HPDE6-E6E7 (cell line): Measurements from ENCODE around the gene FHOD3.

Experiments used
- DNase-seq: peaks from one replicate; pipeline ENCODE4 v3.0.0; 2011; ENCODE audit warnings: missing footprints; ENCODE audit errors: extremely low spot score

The FHOD3 gene

GRCh38 chr18:36297417-36298125 lies at the start of gene FHOD3:
Gene FHOD3, plus strand, starts transcription at chr18:36297713. Its CDS starts 123 bp downstream, at chr18:36297836.
- DNase-seq: peak; percentile 58

- no peak for DNase-seq
Observed at GRCh38 chr18:36249392-36249791, 48.1 kb upstream of the FHOD3 start.

DNA sequence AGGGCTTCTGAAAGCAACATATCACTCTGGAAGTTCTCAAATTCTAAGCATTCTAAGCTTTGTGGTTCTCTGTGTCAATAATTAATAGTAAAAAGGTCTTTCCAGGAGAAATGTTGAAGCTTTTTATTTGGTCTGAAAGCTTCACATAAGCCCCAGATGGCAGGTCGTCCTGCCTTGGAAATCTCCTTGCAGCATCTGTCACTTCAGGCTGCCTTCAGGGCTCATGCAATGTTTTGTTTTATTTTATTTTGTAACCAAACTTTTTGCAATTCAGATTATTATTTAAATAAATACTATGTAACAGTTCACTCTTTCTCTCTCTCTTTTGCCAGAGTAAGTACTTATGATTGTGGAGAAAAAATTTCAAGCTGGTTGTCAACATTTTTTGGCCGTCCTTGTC lies 46.7 kb upstream of the FHOD3 start:
- no peak for DNase-seq

- no peak for DNase-seq
Observed at GRCh38 chr18:36255072-36255698, 42.3 kb upstream of the FHOD3 start.

DNA sequence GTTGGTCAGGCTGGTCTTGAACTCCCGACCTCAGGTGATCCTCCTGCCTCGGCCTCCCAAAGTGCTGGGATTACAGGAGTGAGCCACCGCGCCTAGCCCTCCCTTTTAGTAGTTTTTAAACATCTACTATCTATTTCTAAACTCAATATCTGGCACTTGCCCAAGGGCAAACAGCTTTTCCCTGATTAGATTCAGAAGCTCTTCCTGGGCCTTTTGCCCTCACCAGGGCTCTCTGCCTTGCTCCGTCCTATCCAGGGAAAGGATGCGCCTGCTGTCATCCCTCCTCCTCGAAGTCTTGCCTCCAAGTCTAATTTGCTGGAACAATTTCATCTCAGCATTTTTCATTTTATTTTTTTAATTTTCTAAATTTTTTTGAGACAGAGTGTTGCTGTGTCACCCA lies 41.4 kb upstream of the FHOD3 start:
- DNase-seq: no peak

DNA sequence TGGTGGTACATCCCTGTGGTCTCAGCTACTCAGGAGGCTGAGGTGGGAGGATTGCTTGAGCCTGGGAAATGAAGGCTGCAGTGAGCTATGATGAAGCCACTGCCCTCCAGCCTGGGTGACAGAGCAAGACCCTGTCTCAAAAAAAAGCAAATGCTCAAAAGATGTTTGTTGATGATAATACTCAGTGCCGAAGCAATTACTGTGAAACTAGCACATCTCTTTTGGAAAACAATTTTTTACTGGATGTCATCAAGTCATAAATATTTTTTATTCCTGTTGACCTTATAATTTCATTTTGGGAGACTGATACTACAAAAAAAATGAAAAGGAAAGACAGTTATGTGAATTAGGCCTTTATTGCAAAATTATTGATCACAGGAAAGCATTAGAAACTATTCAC lies 34.5 kb upstream of the FHOD3 start:
- DNase-seq: no peak

DNA sequence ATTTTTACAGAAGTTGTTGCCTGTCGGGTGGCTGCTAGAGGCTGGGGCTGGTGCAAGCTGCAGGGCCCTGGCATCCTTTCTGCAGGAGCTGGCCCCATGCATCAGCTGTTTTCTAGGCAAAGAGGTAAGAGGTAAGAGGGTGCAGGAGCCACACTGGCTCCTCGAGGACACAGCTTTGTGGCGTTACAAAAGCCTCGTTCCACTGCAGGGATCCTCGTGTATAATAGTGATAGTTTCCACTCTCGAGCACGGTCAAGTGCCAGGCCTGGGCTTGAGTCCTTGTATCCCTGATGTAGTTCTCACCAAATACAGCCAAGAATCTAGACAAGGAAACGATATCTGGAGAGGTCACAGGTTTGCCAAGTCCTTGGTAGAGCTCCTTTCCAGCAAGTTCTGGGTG lies 33.2 kb upstream of the FHOD3 start:
- no peak for DNase-seq

DNA sequence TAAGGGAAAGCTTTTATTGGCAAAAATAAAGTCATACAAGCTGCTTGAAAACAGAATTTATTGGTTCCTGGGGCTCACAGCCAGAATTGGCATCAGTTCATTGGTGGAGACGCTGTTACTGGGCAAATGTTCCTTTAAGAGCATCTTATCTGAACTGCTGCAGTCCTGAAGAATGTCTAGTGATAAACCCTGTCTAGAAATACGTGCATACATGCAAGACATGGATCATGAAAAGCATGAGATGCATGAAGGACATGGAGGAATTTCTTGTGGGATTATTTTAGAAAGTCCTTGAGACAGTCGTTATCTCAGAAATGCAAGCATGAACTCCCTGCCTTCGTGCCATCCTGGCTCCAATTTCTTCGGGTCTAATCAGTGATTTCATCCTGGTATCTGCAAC lies 32.5 kb upstream of the FHOD3 start:
- DNase-seq: no peak

DNA sequence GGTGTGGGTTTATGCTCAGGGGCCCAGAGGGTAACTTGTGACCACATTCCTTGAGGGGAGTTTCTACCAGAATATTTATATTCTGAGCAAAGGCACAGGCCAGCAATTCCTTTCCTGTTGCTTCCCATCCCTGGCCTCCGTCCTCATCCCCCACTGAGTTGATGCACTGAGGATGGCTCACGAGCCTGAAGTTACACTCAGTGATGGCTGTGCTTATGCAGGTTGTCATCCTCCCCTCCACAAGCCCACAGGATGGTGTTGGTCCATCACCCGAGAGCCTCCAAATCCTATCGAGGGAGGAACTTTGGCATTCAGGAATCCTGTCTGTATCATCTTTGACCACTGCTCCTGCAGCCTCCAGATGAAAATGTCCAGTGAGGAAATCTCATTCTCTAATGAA lies 28.4 kb upstream of the FHOD3 start:
- DNase-seq: no peak

GRCh38 chr18:36271153-36271552 lies 26.4 kb upstream of the FHOD3 start:
- no peak for DNase-seq

GRCh38 chr18:36273347-36273746 lies 24.2 kb upstream of the FHOD3 start:
- DNase-seq: no peak

GRCh38 chr18:36274083-36274715 lies 23.3 kb upstream of the FHOD3 start:
- no peak for DNase-seq

DNA sequence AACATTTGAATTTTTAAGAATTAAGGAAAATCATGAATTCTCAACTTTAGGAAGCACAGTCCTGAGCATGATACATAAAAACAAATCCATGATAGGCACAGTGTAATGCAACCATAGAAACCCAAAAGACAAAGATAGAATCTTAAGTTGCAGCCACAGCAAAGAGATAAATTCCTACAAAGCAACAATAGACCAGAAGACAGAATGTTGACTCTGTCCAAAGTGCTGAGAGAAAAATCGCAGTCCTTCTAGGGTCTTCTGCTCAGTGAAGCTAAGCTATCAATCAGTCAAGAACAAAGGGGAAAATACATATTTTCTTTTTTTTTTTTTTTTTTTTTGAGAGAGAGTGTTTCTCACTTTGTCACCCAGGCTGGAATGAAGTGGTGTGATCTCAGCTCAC lies 22.0 kb upstream of the FHOD3 start:
- DNase-seq: no peak

- DNase-seq: no peak
Observed at GRCh38 chr18:36279001-36279400, 18.5 kb upstream of the FHOD3 start.

DNA sequence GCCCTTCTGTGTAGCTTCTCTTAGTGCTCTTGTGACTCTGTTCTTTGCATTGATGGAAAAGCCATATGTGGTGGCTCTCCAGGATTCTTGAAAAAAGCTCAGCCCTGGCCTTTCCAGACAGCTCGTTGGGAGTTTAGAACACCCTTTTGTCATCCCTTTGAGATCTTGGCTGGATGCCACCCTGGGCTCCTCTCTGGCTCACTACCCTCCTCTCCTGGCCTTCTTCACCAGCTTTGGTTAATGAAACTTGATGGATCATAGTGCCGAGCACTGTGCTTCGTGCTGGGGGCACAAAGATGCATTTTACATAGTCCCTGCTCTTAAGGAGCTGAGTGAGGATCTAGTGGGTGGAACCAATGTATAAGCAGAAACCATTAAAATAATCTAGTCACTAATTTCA lies 15.6 kb upstream of the FHOD3 start:
- no peak for DNase-seq

DNA sequence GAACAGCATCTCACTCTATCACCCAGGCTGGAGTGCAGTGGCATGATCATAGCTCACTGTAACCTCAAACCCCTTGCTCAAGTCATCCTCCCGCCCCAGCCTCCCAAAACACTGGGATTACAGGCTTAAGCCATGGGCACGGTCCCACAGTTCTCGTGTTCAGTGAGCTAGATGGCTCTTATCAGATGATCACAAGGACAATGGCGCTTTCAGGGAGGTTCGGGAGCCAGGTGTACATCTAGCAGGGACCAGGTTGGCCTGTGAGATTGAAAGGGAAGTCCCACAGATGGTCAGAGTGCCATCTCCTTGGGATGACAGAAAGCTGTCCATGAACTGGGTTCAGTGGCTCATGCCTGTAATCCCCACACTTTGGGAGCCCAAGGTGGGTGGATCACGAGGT lies 14.1 kb upstream of the FHOD3 start:
- DNase-seq: no peak

DNA sequence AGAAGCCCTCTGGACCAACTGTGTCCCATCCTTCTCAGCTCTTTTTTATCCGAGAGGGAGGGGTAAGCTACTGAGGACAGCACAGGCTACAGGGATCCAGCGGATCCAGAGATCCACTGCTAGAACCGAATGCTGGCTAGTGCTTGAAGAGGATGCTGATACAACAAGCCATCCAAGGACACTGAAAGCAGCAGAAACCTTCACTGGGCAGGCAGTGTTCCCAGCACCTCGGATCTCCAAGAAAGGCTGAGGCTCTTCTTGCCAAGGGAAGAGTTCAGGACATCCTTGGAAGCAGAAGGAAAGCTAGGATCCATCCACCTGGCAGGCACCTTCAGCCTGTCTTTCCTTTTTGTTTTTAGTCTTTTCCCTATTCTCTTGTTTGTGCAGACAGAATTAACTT lies 13.2 kb upstream of the FHOD3 start:
- no peak for DNase-seq

DNA sequence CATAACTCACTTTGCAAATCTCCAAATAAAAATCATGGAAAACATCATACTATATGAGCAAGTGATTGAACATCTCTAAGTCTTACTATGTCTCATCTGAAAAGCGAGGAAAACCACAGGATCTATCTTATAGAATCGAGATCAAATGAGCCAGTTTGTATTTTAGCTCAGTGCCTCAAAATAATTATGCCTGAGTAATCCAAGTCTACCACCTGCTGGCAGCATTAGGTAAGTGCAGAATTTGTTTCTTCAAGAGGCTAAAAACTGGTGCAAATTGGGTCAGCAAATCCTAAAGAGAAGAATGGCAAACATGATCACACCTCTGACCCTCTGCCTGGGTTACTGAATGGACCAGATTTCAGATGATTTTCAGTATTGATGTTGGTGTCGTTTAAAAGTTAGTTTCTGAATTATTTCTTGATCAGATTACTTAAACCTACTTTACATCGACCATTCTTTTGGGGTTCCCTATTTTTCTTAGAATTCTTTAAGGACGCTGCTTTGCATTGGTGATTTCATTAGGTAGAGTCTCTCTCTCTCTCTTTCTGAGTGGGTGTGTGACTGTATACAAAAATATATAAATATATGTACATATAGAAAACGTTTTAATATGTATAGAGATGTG lies 12.7 kb upstream of the FHOD3 start:
- no peak for DNase-seq

DNA sequence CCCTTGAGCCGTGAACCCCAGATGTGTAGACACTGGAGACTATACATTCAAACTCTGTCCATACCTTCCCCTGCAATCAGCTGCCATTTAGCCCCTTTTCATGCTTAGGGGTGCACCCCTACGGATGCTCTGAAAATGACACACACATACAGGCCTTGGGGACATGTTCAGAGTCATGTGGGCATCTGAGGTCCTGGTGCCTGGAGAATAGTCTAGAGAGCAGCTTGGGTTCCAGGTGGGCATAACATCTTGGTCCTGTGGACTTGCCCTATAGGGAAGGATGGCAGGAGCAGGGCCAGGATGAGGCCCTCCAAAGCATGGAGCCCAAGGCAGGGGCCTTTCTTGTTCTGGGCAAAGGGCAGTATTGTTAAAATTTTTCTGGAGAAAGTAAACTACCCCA lies 9.9 kb upstream of the FHOD3 start:
- DNase-seq: no peak

DNA sequence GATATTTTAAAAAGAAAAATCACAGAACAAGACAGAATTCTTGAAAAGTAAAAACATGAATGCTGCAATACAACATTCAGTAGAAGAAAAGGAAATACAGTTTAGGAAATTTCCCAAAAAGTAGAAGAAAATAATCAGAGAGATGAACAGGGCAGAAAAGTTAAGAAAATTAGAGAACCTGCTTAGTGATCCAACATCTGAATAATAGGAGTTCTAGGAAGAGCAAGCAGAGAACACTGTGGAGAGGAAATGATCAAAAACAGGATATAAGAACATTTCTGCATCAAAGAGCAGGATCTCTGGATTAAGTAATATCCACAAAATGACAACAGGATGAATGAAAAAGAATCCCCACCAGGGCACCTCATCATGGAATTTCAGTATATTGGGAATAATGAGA lies 8.8 kb upstream of the FHOD3 start:
- DNase-seq: no peak

DNA sequence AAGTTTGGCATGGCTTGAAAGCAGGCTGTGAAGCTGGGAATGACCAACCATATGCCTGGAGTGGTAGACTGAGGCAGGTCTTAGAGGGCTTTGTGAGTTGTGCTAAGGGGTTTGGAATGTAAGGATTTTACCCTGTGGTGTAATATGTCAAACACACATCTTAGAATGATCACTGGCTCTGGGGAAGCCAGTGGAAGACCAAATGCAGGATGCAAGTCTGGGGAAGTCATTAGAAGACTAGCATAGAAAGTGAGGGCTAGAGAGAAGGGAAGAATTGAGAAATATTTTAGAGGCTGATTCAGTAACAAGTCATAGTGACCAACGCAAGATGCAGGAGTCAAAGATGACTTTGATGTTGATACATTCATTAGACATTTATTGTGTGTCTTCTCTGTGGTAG lies 3.5 kb upstream of the FHOD3 start:
- no peak for DNase-seq

GRCh38 chr18:36295214-36295613 lies 2.3 kb upstream of the FHOD3 start:
- DNase-seq: no peak

GRCh38 chr18:36295880-36296301 lies 1.6 kb upstream of the FHOD3 start:
- DNase-seq: no peak
